HCT116 (cell line): ENCODE measurements around the gene PLCG2. TPM values are rescaled to one million over a fixed set of nuclear protein-coding genes. Genes with fewer than 3 reads are reported as not detected.

Experiments
- ATAC-seq: fragments of 200-7000 bp; cut with Tn5 transposase; 2 replicates; pipeline ENCODE4 v1.9.1; 2020; ENCODE audit warnings: mild to moderate bottlenecking, moderate library complexity
- BruUV-seq: library from RNA; stranded (reverse); fragments of 400-500 nt; replicated peaks from 2 replicates; lab custom pipeline; 2021; lab: Mats Ljungman, UMichigan
- CTCF ChIA-PET: fragments of 300-600 bp; sonication (Branson Sonifier 250); formaldehyde crosslinking; loops from one replicate; lab custom pipeline; 2021; ENCODE audit warnings: antibody characterized with exemption; lab: Charles Lee
- POLR2A ChIA-PET: fragments of 300-600, 350-600 bp; sonication (Branson Sonifier 250); formaldehyde crosslinking; loops from one replicate; lab custom pipeline; 2021; ENCODE audit warnings: antibody characterized with exemption; lab: Charles Lee
- RAD21 ChIA-PET, 2 experiments: fragments of 300-600 bp; sonication (Branson Sonifier 250); formaldehyde crosslinking; loops; one replicate each; lab custom pipeline; 2023; ENCODE audit warnings: low total read pairs in 2 of 2; ENCODE audit not compliant: uncharacterized antibody in 2 of 2, unreplicated experiment in 2 of 2, low non-redundant PET in 1 of 2; lab: Charles Lee
- DNase-seq: peaks from one replicate; pipeline ENCODE4 v3.0.0-alpha.2; 2010; ENCODE audit warnings: low read depth, low spot score
- H2AFZ ChIP-seq: fragments of 200-600 bp; shearing (Covaris generic), sonication (generic); 2 replicates; pipeline ENCODE4 v1.6.1; 2017; ENCODE audit warnings: low read depth, mixed run types, mixed read lengths, antibody characterized with exemption, low read length; ENCODE audit not compliant: poor library complexity, severe bottlenecking
- H3K27ac ChIP-seq: 2 replicates; pipeline ENCODE4 v1.5.1; 2012; ENCODE audit warnings: low read depth, low read length
- H3K27me3 ChIP-seq: fragments of 200-600 bp; sonication (generic); 2 replicates; pipeline ENCODE4 v1.6.1; 2016; ENCODE audit warnings: mixed run types, low read length, mixed read lengths; ENCODE audit not compliant: insufficient read depth
- H3K36me3 ChIP-seq, 2 experiments: fragments of 200-500 bp in 1 of 2; fragments of 200-600 bp in 1 of 2; sonication (Bioruptor generic) in 1 of 2; sonication (generic) in 1 of 2; 2 replicates each; pipeline versions ENCODE4 v1.5.1 to v1.6.1; 2014 to 2016; ENCODE audit warnings: low read length in 2 of 2, inconsistent platforms in 1 of 2, mixed read lengths in 1 of 2, mixed run types in 1 of 2; ENCODE audit not compliant: insufficient read depth in 2 of 2, control insufficient read depth in 1 of 2
- H3K4me1 ChIP-seq, 2 experiments: fragments of 200-600 bp in 1 of 2; sonication (generic) in 1 of 2; 2 replicates each; pipeline versions ENCODE4 v1.5.1 to v1.6.1; 2012 to 2017; ENCODE audit warnings: low read length in 2 of 2, inconsistent platforms in 1 of 2, mild to moderate bottlenecking in 1 of 2, mixed read lengths in 1 of 2, mixed run types in 1 of 2, moderate library complexity in 1 of 2; ENCODE audit not compliant: insufficient read depth in 2 of 2, control insufficient read depth in 1 of 2
- H3K4me2 ChIP-seq: fragments of 200-600 bp; sonication (generic); 2 replicates; pipeline ENCODE4 v1.6.1; 2017; ENCODE audit warnings: mixed run types, low read length, mixed read lengths
- H3K4me3 ChIP-seq, 2 experiments: fragments of 200-600 bp in 1 of 2; sonication (generic) in 1 of 2; replicated peaks in 1 of 2; 2 replicates each; pipeline ENCODE4 v1.5.1; 2011 to 2016; ENCODE audit warnings: low read length in 2 of 2, control low read depth in 1 of 2, low read depth in 1 of 2, mild to moderate bottlenecking in 1 of 2, mixed read lengths in 1 of 2, mixed run types in 1 of 2
- H3K79me2 ChIP-seq: fragments of 200-600 bp; sonication (generic); 2 replicates; pipeline ENCODE4 v1.6.1; 2017; ENCODE audit warnings: mild to moderate bottlenecking, mixed run types, low read length, moderate library complexity, mixed read lengths; ENCODE audit not compliant: insufficient read depth
- H3K9ac ChIP-seq: fragments of 200-600 bp; sonication (generic); 2 replicates; pipeline ENCODE4 v1.6.1; 2016; ENCODE audit warnings: low read length, mixed read lengths
- H3K9me2 ChIP-seq: fragments of 200-600 bp; sonication (generic), shearing (Covaris generic); 2 replicates; pipeline ENCODE4 v1.6.1; 2017; ENCODE audit warnings: mixed run types, mild to moderate bottlenecking, moderate library complexity; ENCODE audit not compliant: insufficient read depth
- H3K9me3 ChIP-seq, 2 experiments: fragments of 200-500 bp in 1 of 2; fragments of 200-600 bp in 1 of 2; sonication (Bioruptor generic) in 1 of 2; sonication (generic) in 1 of 2; 2 replicates each; pipeline ENCODE4 v1.6.1; 2014 to 2017; ENCODE audit warnings: low read length in 2 of 2, mixed read lengths in 2 of 2, inconsistent platforms in 1 of 2, low read depth in 1 of 2, mild to moderate bottlenecking in 1 of 2, mixed run types in 1 of 2, moderate library complexity in 1 of 2; ENCODE audit not compliant: control insufficient read depth in 1 of 2, insufficient read depth in 1 of 2
- H4K20me1 ChIP-seq: fragments of 200-600 bp; sonication (generic), shearing (Covaris generic); 2 replicates; pipeline ENCODE4 v1.6.1; 2017; ENCODE audit warnings: mixed run types, mild to moderate bottlenecking, moderate library complexity; ENCODE audit not compliant: insufficient read depth
- CEBPB ChIP-seq: IDR thresholded peaks from 2 replicates; pipeline ENCODE4 v1.6.1; 2012; ENCODE audit warnings: low read depth
- FOSL1 ChIP-seq: IDR thresholded peaks from 2 replicates; pipeline ENCODE4 v1.6.1; 2012; ENCODE audit warnings: low read depth
- RAD21 ChIP-seq: IDR thresholded peaks from 2 replicates; pipeline ENCODE4 v1.6.1; 2012; ENCODE audit warnings: low read depth, mild to moderate bottlenecking
- SP1 ChIP-seq: IDR thresholded peaks from 2 replicates; pipeline ENCODE4 v1.6.1; 2012; ENCODE audit warnings: low read depth
- TCF7L2 ChIP-seq: IDR thresholded peaks from 2 replicates; pipeline ENCODE4 v1.7.0; 2011; ENCODE audit warnings: borderline replicate concordance, inconsistent platforms; ENCODE audit not compliant: insufficient read depth, insufficient read length; ENCODE audit errors: extremely low read depth
- intact Hi-C: fragments of 100-400 bp; cut with micrococcal nuclease; formaldehyde crosslinking; loops from 2 replicates; pipeline ENCODE4 v1.10.0; 2022
- total RNA-seq: library from RNA; stranded (reverse); gene quantifications from one replicate; pipeline ENCODE4 v1.2.1, GENCODE V29; 2021; ENCODE audit not compliant: unreplicated experiment
- TF ChIP-seq, protein P1 (sequence below): IDR thresholded peaks from 2 replicates; pipeline ENCODE4 v1.6.1; 2012
- TF ChIP-seq, protein P2 (sequence below): IDR thresholded peaks from 2 replicates; pipeline ENCODE4 v1.6.1; 2012; ENCODE audit warnings: low read depth

PLCG2 gene
- total RNA-seq, 1 experiment from 2014 or later: 31.2 TPM

DNA sequence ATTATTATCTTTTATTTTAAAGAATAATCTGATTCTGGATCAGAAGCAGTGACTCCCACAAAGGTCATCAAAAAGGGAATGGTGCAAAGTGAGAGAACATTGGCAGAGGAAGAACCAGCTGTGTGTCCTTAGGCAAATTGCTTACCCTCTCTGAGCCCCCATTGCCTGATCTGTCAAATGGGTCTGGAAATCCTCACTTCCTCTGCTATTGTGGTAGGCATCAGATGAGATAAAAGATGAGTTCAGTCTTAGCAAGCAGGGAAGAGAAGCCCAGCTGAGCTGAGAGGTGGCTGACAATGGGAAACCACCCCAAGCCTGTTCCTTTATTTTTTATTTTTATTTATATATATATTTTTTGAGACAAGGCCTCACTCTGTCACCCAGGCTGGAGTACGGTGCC is 24.2 kb upstream of the PLCG2 start:
- intact Hi-C loops: no loop called here
- H2AFZ ChIP-seq: no peak overlapping the region
- H4K20me1 ChIP-seq: no peaks in the 10 kb centered on the region
- H3K9me3 ChIP-seq: no peaks in the 10 kb centered on the region
- no peak for DNase-seq
- H3K4me1 ChIP-seq: peaks cover 8 to 30% of the 10 kb centered on the region in 2 experiments
- TF ChIP-seq TCF7L2 (no peak), FOSL1 (no peak), RAD21 (no peak), CEBPB (no peak), SP1 (no peak)
- TF ChIP-seq, protein P1, sequence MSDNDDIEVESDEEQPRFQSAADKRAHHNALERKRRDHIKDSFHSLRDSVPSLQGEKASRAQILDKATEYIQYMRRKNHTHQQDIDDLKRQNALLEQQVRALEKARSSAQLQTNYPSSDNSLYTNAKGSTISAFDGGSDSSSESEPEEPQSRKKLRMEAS: no peak
- TF ChIP-seq, protein P2, sequence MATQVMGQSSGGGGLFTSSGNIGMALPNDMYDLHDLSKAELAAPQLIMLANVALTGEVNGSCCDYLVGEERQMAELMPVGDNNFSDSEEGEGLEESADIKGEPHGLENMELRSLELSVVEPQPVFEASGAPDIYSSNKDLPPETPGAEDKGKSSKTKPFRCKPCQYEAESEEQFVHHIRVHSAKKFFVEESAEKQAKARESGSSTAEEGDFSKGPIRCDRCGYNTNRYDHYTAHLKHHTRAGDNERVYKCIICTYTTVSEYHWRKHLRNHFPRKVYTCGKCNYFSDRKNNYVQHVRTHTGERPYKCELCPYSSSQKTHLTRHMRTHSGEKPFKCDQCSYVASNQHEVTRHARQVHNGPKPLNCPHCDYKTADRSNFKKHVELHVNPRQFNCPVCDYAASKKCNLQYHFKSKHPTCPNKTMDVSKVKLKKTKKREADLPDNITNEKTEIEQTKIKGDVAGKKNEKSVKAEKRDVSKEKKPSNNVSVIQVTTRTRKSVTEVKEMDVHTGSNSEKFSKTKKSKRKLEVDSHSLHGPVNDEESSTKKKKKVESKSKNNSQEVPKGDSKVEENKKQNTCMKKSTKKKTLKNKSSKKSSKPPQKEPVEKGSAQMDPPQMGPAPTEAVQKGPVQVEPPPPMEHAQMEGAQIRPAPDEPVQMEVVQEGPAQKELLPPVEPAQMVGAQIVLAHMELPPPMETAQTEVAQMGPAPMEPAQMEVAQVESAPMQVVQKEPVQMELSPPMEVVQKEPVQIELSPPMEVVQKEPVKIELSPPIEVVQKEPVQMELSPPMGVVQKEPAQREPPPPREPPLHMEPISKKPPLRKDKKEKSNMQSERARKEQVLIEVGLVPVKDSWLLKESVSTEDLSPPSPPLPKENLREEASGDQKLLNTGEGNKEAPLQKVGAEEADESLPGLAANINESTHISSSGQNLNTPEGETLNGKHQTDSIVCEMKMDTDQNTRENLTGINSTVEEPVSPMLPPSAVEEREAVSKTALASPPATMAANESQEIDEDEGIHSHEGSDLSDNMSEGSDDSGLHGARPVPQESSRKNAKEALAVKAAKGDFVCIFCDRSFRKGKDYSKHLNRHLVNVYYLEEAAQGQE: no peak
- H3K9ac ChIP-seq: no peak overlapping the region
- no peak overlapping the region for H3K27ac ChIP-seq
- BruUV-seq: no TSS peak
- H3K9me2 ChIP-seq: no peaks in the 10 kb centered on the region
- no peak for ATAC-seq
- no peaks in the 10 kb centered on the region for H3K79me2 ChIP-seq
- H3K27me3 ChIP-seq: no peaks in the 10 kb centered on the region
- no peaks in the 10 kb centered on the region for H3K36me3 ChIP-seq
- H3K4me2 ChIP-seq: no peak overlapping the region
- POLR2A ChIA-PET: interaction anchor here (0.5 kb wide), 1 partner anchor 127 kb away, joined by 3 read pairs; no protein-coding TSS in a partner anchor
- RAD21 ChIA-PET: no interaction called here
- no peak overlapping the region for H3K4me3 ChIP-seq
- CTCF ChIA-PET: no interaction called here
